KOPT-K1 (cell line): ENCODE data around the gene MEMO1.
"Not testable (repeated sequence)": the region's sequence is repeated elsewhere in the genome, so short reads cannot be mapped to it uniquely, and the experiment has no call there.

Source experiments
- H3K27ac ChIP-seq: fragments of 200-600 bp; sonication (generic); 2 replicates; pipeline ENCODE4 v1.5.1; 2016; ENCODE audit warnings: antibody characterized with exemption, mild to moderate bottlenecking, low read depth, low read length; ENCODE audit not compliant: poor library complexity, severe bottlenecking
- H3K36me3 ChIP-seq: fragments of 200-600 bp; sonication (generic); 2 replicates; pipeline ENCODE4 v1.5.1; 2017; ENCODE audit warnings: antibody characterized with exemption, mild to moderate bottlenecking, low read length, moderate library complexity; ENCODE audit not compliant: insufficient read depth
- H3K9me3 ChIP-seq: fragments of 200-600 bp; sonication (generic); 2 replicates; pipeline ENCODE4 v1.5.1; 2017; ENCODE audit warnings: antibody characterized with exemption, low read length, mild to moderate bottlenecking; ENCODE audit not compliant: insufficient read depth, poor library complexity, severe bottlenecking

Gene MEMO1

DNA sequence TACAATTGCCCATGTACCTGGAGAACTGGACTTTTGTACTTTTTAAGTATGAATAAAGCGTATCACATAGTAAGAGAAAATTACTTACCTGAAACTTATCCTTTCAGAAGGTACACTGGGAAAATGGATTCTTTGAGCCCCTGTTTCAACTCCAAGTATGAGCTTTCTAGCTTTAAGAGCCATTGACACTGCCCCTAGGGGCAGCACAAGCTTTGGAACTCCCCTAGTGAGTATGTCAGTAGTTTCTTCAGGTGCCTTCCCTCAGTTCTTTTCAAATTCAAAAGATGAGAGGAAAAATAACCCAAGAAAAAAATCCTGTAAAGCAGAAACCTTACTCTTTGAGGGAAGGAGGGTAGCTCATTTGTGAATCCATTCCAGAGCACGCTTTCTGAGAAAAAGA lies 124.1 kb downstream of the MEMO1 start:
- Histone ChIP-seq H3K9me3 (no peaks in the 10 kb centered on the region), H3K27ac (no peak overlapping the region), H3K36me3 (peaks cover 28% of the 10 kb centered on the region)

DNA sequence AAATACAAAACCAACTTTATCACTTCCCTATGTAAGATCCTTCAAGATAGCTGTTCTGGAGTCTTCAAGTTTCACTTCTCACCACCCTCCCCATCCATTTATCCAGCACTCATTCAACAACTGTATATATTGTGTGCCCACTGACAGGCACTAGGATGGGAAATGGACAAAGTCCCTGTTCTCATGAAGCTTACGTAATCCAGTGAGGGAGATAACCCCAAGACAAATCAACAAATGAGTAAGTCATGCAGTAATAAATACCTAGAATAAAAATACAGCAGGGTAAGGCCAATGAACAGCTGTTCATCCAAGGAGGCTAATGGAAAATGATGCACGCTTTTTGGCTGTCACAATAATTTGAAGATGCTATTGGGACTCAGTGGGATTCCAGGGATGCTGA lies 133.8 kb downstream of the MEMO1 start:
- Histone ChIP-seq H3K27ac (no peak overlapping the region), H3K36me3 (peaks cover 22% of the 10 kb centered on the region), H3K9me3 (no peaks in the 10 kb centered on the region)

DNA sequence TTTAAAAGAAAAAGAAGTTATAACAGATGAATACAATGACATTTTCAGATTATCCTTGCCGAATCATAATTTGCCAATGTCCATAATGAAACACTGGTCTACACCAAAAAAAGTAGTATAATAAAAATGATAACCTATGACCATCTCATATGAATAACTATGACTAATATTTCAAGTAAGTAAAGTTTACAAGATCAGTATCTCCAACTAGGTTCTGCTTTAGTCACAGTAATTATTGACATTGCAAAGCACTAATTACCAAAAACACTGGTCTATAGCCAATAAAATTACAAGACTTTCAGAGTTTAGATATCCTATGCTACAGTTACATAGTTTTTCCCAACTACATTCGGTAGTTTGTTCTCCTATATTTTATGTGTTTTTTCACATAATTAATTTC lies 136.7 kb downstream of the MEMO1 start:
- H3K36me3 ChIP-seq = peaks cover 9% of the 10 kb centered on the region; the same call in 1 of the 2 replicates
- no peak overlapping the region for H3K27ac ChIP-seq
- no peaks in the 10 kb centered on the region for H3K9me3 ChIP-seq

DNA sequence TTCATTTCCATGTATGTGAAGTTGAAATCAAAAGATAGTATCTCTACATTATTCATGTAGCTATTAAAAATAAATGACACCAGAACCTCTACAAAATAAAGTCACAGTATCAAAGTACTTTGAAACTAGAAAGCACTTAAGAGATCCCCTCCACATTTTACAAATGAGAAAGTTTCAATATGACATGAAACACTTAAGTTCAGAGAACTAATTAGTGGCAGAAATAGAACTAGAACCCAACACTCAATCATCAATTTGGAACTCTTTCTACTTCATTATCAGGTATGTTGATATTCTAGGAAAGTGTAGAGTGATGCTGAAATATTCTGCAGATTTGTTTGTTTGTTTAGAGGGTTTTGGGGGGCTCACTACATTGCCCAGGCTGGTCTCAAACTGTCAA lies 145.6 kb downstream of the MEMO1 start:
- H3K27ac ChIP-seq = no peak overlapping the region
- H3K9me3 ChIP-seq = no peaks in the 10 kb centered on the region
- peaks cover 14% of the 10 kb centered on the region for H3K36me3 ChIP-seq

- Histone ChIP-seq H3K36me3 (peaks cover 14% of the 10 kb centered on the region), H3K27ac (no peak overlapping the region), H3K9me3 (no peaks in the 10 kb centered on the region)
Measured at GRCh38 chr2:31863867-31864266, 146.9 kb downstream of the MEMO1 start.

- not testable (repeated sequence) for H3K9me3 ChIP-seq, H3K27ac ChIP-seq
- peaks cover 14% of the 10 kb centered on the region for H3K36me3 ChIP-seq
Measured at GRCh38 chr2:31863015-31863656, 147.7 kb downstream of the MEMO1 start.

GRCh38 chr2:31859959-31860358 lies 150.8 kb downstream of the MEMO1 start:
- peaks cover 8% of the 10 kb centered on the region; the same call in 1 of the 2 replicates for H3K36me3 ChIP-seq
- no peak overlapping the region for H3K27ac ChIP-seq
- no peaks in the 10 kb centered on the region for H3K9me3 ChIP-seq

DNA sequence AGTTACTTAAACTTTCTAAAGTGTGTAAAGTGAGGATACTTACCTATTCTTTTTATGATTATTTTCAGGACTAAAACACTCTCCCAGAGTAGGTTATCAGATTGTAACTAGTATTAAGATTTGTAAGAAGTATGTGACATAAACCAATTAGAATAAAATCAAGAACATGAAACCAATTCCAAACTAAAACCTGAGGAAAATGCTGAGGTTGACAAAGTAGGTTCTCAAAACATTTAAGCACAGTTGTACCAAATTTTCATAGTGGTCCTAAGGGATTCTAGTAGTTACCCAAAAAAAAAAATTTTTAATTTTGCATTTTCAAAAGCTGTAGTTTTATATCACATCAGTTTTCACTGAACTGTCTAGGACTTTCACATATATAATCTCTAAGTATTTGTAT lies 157.3 kb downstream of the MEMO1 start:
- H3K36me3 ChIP-seq = no peaks in the 10 kb centered on the region; the same call in 1 of the 2 replicates
- no peaks in the 10 kb centered on the region for H3K9me3 ChIP-seq
- no peak overlapping the region for H3K27ac ChIP-seq

DNA sequence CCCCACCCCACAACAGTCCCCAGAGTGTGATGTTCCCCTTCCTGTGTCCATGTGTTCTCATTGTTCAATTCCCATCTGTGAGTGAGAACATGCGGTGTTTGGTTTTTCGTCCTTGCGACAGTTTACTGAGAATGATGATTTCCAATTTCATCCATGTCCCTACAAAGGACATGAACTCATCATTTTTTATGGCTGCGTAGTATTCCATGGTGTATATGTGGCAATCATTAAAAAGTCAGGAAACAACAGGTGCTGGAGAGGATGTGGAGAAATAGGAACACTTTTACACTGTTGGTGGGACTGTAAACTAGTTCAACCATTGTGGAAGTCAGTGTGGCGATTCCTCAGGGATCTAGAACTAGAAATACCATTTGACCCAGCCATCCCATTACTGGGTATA lies 168.7 kb downstream of the MEMO1 start:
- H3K36me3 ChIP-seq, H3K9me3 ChIP-seq, H3K27ac ChIP-seq: not testable (repeated sequence)

DNA sequence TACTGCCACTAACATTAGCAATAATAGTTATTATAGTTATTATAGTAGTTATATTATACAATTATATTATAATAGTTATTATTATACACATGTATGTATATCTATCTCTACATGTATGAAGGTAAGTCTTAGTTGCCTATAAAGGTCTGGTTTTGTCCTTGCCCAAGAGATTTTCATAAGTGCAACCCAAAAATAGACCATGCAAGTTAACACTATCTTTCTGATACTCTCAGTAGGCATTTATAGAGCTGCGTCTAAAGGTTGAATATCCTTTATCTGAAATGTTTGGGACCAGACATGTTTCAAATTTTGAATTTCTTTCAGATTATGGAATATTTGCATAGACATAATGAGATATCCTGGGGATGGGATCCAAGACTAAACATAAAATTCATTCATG lies 175.4 kb downstream of the MEMO1 start:
- H3K9me3 ChIP-seq = no peaks in the 10 kb centered on the region

GRCh38 chr2:31832363-31832762 lies 178.4 kb downstream of the MEMO1 start:
- H3K9me3 ChIP-seq = no peaks in the 10 kb centered on the region

More for the DNA sequence above, 175.4 kb downstream of the MEMO1 start:
- no peak overlapping the region for H3K27ac ChIP-seq
- no peaks in the 10 kb centered on the region for H3K36me3 ChIP-seq

DNA sequence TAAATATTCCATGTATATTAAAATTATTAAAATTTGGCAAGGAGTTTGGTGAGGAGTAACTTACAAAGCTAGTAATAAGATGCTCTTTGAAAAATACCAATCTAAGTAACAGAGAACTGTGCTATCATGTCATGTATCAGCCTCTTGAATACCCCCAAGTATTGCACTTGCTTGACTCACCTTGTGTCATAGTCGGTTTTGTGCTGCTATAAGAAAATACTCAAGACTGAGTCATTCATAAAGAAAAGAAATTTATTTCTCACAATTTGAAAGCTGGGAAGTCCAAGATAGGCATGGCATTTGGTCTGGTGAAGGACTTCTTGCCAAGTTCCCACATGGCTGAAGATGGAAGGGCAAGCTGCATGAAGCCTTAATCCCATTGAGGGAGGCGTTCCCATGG lies 179.2 kb downstream of the MEMO1 start:
- no peak overlapping the region for H3K27ac ChIP-seq
- H3K9me3 ChIP-seq = no peaks in the 10 kb centered on the region
- H3K36me3 ChIP-seq = no peaks in the 10 kb centered on the region

More at GRCh38 chr2:31832363-31832762, 178.4 kb downstream of the MEMO1 start:
- H3K36me3 ChIP-seq = no peaks in the 10 kb centered on the region
- no peak overlapping the region for H3K27ac ChIP-seq

DNA sequence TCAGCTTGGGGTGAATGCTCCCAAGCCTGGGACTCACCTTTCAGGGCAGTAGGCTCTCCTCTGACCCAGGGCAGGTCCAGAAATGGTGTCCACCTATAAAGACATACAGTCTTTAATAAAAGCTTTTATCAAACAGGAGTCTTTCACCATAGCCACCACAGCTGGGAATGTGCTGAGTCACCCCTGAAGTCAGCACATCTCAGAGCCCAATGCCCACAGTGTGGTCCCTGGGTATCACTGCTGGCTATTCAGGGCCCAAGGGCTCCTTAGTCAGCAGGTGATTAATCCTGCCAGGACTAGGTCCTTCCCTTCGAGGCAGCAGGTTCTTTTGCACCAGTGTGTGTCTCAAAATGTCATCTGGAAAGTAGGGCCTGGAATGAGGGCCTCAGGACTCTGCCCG lies 181.9 kb downstream of the MEMO1 start:
- H3K36me3 ChIP-seq = no peaks in the 10 kb centered on the region
- no peak overlapping the region for H3K27ac ChIP-seq
- no peaks in the 10 kb centered on the region for H3K9me3 ChIP-seq

DNA sequence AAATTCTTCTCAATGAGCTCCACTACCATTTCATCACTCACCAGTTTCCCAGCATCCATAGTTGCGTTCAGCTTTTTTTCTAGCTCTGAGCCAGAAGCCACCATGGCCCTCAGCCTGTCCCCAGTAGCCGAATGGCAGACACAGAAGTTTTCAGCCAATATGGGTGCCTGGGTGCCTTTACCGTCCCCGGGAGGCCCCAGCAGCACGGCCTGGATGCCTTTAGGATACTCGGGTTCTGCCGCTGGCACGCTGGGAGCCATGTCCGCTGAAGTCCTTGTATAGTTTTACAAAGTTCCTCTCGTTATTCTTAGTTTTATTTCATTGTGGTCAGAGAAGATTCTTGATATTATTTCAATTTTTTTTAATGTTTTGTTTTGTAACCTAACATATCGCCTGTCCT lies 187.2 kb downstream of the MEMO1 start:
- no peak overlapping the region for H3K27ac ChIP-seq
- H3K9me3 ChIP-seq = peaks cover 21% of the 10 kb centered on the region
- no peaks in the 10 kb centered on the region for H3K36me3 ChIP-seq

GRCh38 chr2:31822587-31822986 lies 188.2 kb downstream of the MEMO1 start:
- peaks cover 21% of the 10 kb centered on the region for H3K9me3 ChIP-seq
- no peaks in the 10 kb centered on the region for H3K36me3 ChIP-seq
- no peak overlapping the region for H3K27ac ChIP-seq
